DND-41 (cell line): ENCODE results near the gene ARHGAP24.

Experiments used
- ATAC-seq: fragments of 200-7000 bp; cut with Tn5 transposase; 3 replicates; pipeline ENCODE4 v1.9.1; 2021; ENCODE audit warnings: low read depth; ENCODE audit not compliant: insufficient read depth
- DNase-seq: peaks from one replicate; pipeline ENCODE4 v3.0.0-alpha.2; 2020
- H2AFZ ChIP-seq: 2 replicates; pipeline ENCODE4 v1.6.0; 2012; ENCODE audit warnings: low read depth, low read length
- H3K27ac ChIP-seq: 2 replicates; pipeline ENCODE4 v1.5.1; 2012; ENCODE audit warnings: low read length, inconsistent platforms
- H3K27me3 ChIP-seq: fragments of 200-600 bp; sonication (generic); 2 replicates; pipeline ENCODE4 v1.6.0; 2012; ENCODE audit warnings: low read length, mild to moderate bottlenecking, inconsistent platforms; ENCODE audit not compliant: insufficient read depth, poor library complexity
- H3K36me3 ChIP-seq: 2 replicates; pipeline ENCODE4 v1.5.1; 2012; ENCODE audit warnings: low read length, inconsistent platforms; ENCODE audit not compliant: insufficient read depth
- H3K4me1 ChIP-seq: 2 replicates; pipeline ENCODE4 v1.5.1; 2012; ENCODE audit warnings: mild to moderate bottlenecking, low read length; ENCODE audit not compliant: insufficient read depth
- H3K4me2 ChIP-seq: 2 replicates; pipeline ENCODE4 v1.6.0; 2012; ENCODE audit warnings: mild to moderate bottlenecking, moderate library complexity, low read length, inconsistent platforms; ENCODE audit not compliant: insufficient read depth
- H3K4me3 ChIP-seq, 2 experiments: fragments of 200-600 bp in 1 of 2; shearing (Covaris generic) in 1 of 2; 2 replicates each; pipeline ENCODE4 v1.5.1; 2012 to 2016; ENCODE audit warnings: inconsistent platforms in 2 of 2, low read length in 2 of 2, mild to moderate bottlenecking in 2 of 2, low read depth in 1 of 2, moderate library complexity in 1 of 2
- H3K79me2 ChIP-seq: 2 replicates; pipeline ENCODE4 v1.6.0; 2012; ENCODE audit warnings: low read length, inconsistent platforms; ENCODE audit not compliant: insufficient read depth
- H3K9ac ChIP-seq: 2 replicates; pipeline ENCODE4 v1.6.0; 2012; ENCODE audit warnings: low read depth, mild to moderate bottlenecking, inconsistent platforms, low read length, moderate library complexity
- H3K9me3 ChIP-seq: 2 replicates; pipeline ENCODE4 v1.5.1; 2012; ENCODE audit warnings: low read length, moderate library complexity, mild to moderate bottlenecking, inconsistent platforms; ENCODE audit not compliant: insufficient read depth, severe bottlenecking
- H4K20me1 ChIP-seq: 2 replicates; pipeline ENCODE4 v1.6.0; 2012; ENCODE audit warnings: low read length; ENCODE audit not compliant: insufficient read depth
- EZH2 ChIP-seq: IDR thresholded peaks from 3 replicates; pipeline ENCODE4 v1.6.1; 2012; ENCODE audit warnings: borderline replicate concordance, low read depth, mild to moderate bottlenecking, moderate library complexity, low read length, inconsistent platforms; ENCODE audit not compliant: severe bottlenecking
- TF ChIP-seq, protein P1 (sequence below): IDR thresholded peaks from 2 replicates; pipeline ENCODE4 v1.5.1; 2012; ENCODE audit warnings: borderline replicate concordance, low read length, moderate library complexity, mild to moderate bottlenecking; ENCODE audit not compliant: poor library complexity, severe bottlenecking; ENCODE audit errors: extremely low read depth

ARHGAP24 gene

DNA sequence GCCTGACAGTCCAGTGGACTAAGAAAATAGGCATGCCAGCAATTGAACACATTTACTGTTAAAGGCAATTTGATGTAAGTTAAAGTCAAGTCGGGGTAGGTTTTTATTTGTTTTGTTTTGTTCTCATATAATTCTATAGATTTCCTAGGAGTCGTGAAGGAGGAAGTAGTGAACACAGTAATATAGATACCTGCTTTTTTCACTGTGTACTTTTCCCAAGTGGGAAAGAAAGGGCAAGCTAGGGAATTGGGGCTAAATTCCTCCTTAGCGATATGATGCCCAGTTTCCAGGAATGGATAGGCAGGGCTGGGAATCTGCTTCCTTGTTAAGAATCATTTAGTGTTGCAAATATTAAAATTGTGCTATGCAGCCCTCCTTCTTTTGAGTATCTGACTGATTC lies 271.0 kb downstream of the ARHGAP24 start:
- H4K20me1 ChIP-seq: no peaks in the 10 kb centered on the region
- H3K4me2 ChIP-seq: no peak overlapping the region
- peaks cover 4% of the 10 kb centered on the region for H3K27me3 ChIP-seq
- H3K27ac ChIP-seq: no peak overlapping the region
- H3K79me2 ChIP-seq: no peaks in the 10 kb centered on the region
- no peak overlapping the region for H3K9ac ChIP-seq
- ATAC-seq: no peak
- H3K9me3 ChIP-seq: no peaks in the 10 kb centered on the region
- TF ChIP-seq, protein P1, sequence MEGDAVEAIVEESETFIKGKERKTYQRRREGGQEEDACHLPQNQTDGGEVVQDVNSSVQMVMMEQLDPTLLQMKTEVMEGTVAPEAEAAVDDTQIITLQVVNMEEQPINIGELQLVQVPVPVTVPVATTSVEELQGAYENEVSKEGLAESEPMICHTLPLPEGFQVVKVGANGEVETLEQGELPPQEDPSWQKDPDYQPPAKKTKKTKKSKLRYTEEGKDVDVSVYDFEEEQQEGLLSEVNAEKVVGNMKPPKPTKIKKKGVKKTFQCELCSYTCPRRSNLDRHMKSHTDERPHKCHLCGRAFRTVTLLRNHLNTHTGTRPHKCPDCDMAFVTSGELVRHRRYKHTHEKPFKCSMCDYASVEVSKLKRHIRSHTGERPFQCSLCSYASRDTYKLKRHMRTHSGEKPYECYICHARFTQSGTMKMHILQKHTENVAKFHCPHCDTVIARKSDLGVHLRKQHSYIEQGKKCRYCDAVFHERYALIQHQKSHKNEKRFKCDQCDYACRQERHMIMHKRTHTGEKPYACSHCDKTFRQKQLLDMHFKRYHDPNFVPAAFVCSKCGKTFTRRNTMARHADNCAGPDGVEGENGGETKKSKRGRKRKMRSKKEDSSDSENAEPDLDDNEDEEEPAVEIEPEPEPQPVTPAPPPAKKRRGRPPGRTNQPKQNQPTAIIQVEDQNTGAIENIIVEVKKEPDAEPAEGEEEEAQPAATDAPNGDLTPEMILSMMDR: no peak
- TF ChIP-seq EZH2: no peak
- no peak overlapping the region for H2AFZ ChIP-seq
- no peaks in the 10 kb centered on the region for H3K36me3 ChIP-seq
- no peaks in the 10 kb centered on the region for H3K4me1 ChIP-seq
- no peak for DNase-seq
- no peak overlapping the region for H3K4me3 ChIP-seq

DNA sequence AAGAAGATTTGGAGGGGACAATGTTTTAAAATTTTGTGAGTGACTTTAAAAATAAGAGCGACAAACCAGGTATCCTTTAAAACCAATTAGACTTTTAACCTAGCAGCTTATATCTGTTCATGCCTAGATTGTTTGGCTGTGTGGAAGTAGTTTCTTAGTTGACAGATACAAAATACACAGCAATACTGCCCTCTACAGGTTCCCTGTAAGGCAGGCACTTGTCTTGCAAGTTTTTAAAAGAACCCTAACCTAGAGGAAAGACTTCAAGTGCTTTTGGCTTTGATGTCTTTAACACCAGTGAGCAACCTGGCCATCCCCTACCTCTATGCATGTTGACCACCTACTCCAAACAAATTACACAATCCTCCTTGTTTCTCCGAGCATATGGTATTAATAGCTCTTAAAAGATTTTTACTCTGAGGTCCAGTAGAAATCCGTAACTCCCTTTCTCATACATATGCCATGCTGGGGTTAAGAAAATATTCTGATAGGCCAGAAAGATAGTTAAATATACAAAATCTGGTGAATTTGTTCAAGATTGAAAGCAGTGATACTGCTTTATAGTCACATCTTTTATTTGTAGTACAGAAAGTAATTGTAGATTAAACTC lies 273.0 kb downstream of the ARHGAP24 start:
- H3K9me3 ChIP-seq: no peaks in the 10 kb centered on the region
- no peak overlapping the region for H2AFZ ChIP-seq
- ATAC-seq (peak; percentile 87), DNase-seq (peak; percentile 31)
- TF ChIP-seq, protein P1: peak; percentile 87
- TF ChIP-seq EZH2: no peak
- H3K79me2 ChIP-seq: no peaks in the 10 kb centered on the region
- H3K4me2 ChIP-seq: no peak overlapping the region
- H3K27me3 ChIP-seq: no peaks in the 10 kb centered on the region
- H3K4me1 ChIP-seq: no peaks in the 10 kb centered on the region
- H3K36me3 ChIP-seq: no peaks in the 10 kb centered on the region
- no peak overlapping the region for H3K4me3 ChIP-seq
- no peaks in the 10 kb centered on the region for H4K20me1 ChIP-seq
- no peak overlapping the region for H3K27ac ChIP-seq
- no peak overlapping the region for H3K9ac ChIP-seq

DNA sequence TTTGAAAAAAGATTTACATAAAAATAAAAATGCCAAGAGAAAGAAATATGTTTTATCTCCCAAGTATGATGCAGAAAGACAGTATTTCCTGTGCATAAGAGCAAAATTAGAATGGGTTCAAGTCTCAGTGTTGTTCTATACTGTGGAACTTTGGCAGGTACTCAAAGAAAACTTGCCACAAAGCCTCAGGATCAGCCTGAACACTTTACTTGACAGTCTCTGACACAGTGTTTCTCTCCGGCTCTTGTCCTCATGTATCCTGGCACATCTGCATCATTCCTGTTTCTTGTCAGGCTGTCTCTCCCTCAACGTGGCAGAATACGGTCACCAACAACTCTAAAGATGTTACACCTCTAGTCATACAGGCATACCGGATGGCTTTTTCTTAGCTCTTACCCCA lies 273.7 kb downstream of the ARHGAP24 start:
- Histone ChIP-seq H3K4me1 (no peaks in the 10 kb centered on the region), H4K20me1 (no peaks in the 10 kb centered on the region), H3K4me2 (no peak overlapping the region), H3K4me3 (no peak overlapping the region), H3K79me2 (no peaks in the 10 kb centered on the region), H3K9me3 (no peaks in the 10 kb centered on the region), H3K9ac (no peak overlapping the region), H3K27me3 (no peaks in the 10 kb centered on the region), H2AFZ (no peak overlapping the region; the same call in 1 of the 2 replicates), H3K36me3 (no peaks in the 10 kb centered on the region), H3K27ac (no peak overlapping the region)
- TF ChIP-seq, protein P1: no peak
- no peak for TF ChIP-seq EZH2
- DNase-seq: no peak
- no peak for ATAC-seq
